MM.1S (cell line): ENCODE measurements around the gene CATSPERB.

Source experiments
- DNase-seq: peaks from one replicate; pipeline ENCODE4 v3.0.0-alpha.2; 2015
- H2AFZ ChIP-seq: fragments of 300-600 bp; sonication (generic); 2 replicates; pipeline ENCODE4 v1.6.0; 2016; ENCODE audit warnings: antibody characterized with exemption, low read length
- H3F3A ChIP-seq: fragments of 300-600 bp; sonication (generic); 2 replicates; pipeline ENCODE4 v1.6.1; 2016; ENCODE audit warnings: mild to moderate bottlenecking, antibody characterized with exemption, low read length, moderate library complexity, mixed read lengths; ENCODE audit not compliant: insufficient read depth
- H3K27ac ChIP-seq: fragments of 300-600 bp; sonication (generic); 2 replicates; pipeline ENCODE4 v1.5.1; 2016; ENCODE audit warnings: mild to moderate bottlenecking, low read length
- H3K27me3 ChIP-seq: fragments of 300-600 bp; sonication (generic); replicated peaks from 2 replicates; pipeline ENCODE4 v1.6.0; 2016; ENCODE audit warnings: low read length; ENCODE audit not compliant: insufficient read depth
- H3K36me3 ChIP-seq: fragments of 300-600 bp; sonication (generic); replicated peaks from 2 replicates; pipeline ENCODE4 v1.6.1; 2016; ENCODE audit warnings: mild to moderate bottlenecking, low read length, mixed read lengths; ENCODE audit not compliant: insufficient read depth
- H3K4me1 ChIP-seq: fragments of 300-600 bp; sonication (generic); 2 replicates; pipeline ENCODE4 v1.6.1; 2016; ENCODE audit warnings: low read length, mixed read lengths
- H3K4me2 ChIP-seq: fragments of 300-600 bp; sonication (generic); 2 replicates; pipeline ENCODE4 v1.6.0; 2016; ENCODE audit warnings: low read depth, low read length
- H3K4me3 ChIP-seq: fragments of 300-600 bp; sonication (generic); 2 replicates; pipeline ENCODE4 v1.5.1; 2016; ENCODE audit warnings: low read length, mixed read lengths
- H3K79me2 ChIP-seq: fragments of 300-600 bp; sonication (generic); 2 replicates; pipeline ENCODE4 v1.6.1; 2016; ENCODE audit warnings: mixed run types, low read length, mixed read lengths
- H3K9ac ChIP-seq: fragments of 300-600 bp; sonication (generic); 2 replicates; pipeline ENCODE4 v1.6.1; 2016; ENCODE audit warnings: low read length, mixed read lengths
- H3K9me2 ChIP-seq: fragments of 300-600 bp; sonication (generic); replicated peaks from 2 replicates; pipeline ENCODE4 v1.6.1; 2016; ENCODE audit warnings: mild to moderate bottlenecking, low read length, mixed read lengths; ENCODE audit not compliant: insufficient read depth
- H3K9me3 ChIP-seq: fragments of 300-600 bp; sonication (generic); replicated peaks from 2 replicates; pipeline ENCODE4 v1.6.1; 2016; ENCODE audit warnings: mild to moderate bottlenecking, low read length, mixed read lengths; ENCODE audit not compliant: insufficient read depth
- H4K20me1 ChIP-seq: fragments of 300-600 bp; sonication (generic); 2 replicates; pipeline ENCODE4 v1.6.1; 2016; ENCODE audit warnings: mild to moderate bottlenecking, low read length, moderate library complexity, mixed read lengths; ENCODE audit not compliant: insufficient read depth
- EZH2 ChIP-seq: fragments of 300-600 bp; sonication (generic); optimal IDR thresholded peaks from 2 replicates; pipeline ENCODE3; 2017; ENCODE audit warnings: low read depth, mild to moderate bottlenecking, antibody characterized with exemption, low read length, mixed read lengths
- EZH2phosphoT487 ChIP-seq: fragments of 300-600 bp; sonication (generic); IDR thresholded peaks from 2 replicates; pipeline ENCODE4 v1.6.1; 2018; ENCODE audit warnings: antibody characterized with exemption, low read length
- TF ChIP-seq, protein P1 (sequence below): fragments of 300-600 bp; sonication (generic); IDR thresholded peaks from 2 replicates; pipeline ENCODE4 v1.5.1; 2016; ENCODE audit warnings: antibody characterized with exemption, low read length, mixed read lengths

Gene CATSPERB

DNA sequence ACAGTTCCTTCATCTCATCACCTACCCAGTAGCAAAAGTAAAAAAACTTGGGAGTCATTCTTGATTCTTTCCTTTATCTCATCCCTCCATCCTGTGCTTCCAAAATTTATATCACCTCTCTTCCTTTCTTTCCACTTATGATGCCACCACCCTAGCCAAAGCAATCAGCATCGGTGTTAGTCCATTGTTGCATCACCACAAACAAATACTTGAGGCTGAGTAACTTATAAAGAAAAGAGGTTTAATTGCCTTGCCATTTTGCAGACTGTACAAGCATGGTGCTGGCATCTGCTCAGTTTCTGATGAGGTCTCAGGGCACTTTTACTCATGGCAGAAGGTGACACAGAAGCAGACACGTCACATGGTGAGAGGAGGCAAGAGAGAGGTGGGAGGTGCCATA lies 19.8 kb upstream of the CATSPERB start:
- Histone ChIP-seq H4K20me1 (no peaks in the 10 kb centered on the region), H3K9ac (no peak overlapping the region), H3K9me2 (no peaks in the 10 kb centered on the region), H3K36me3 (no peaks in the 10 kb centered on the region), H3K4me3 (no peak overlapping the region), H3K4me2 (no peak overlapping the region), H3K4me1 (no peaks in the 10 kb centered on the region), H3K9me3 (no peaks in the 10 kb centered on the region), H3K27ac (no peak overlapping the region), H3K27me3 (no peaks in the 10 kb centered on the region), H3F3A (no peaks in the 10 kb centered on the region), H3K79me2 (no peaks in the 10 kb centered on the region), H2AFZ (no peak overlapping the region)
- DNase-seq, result no peak
- TF ChIP-seq, protein P1, sequence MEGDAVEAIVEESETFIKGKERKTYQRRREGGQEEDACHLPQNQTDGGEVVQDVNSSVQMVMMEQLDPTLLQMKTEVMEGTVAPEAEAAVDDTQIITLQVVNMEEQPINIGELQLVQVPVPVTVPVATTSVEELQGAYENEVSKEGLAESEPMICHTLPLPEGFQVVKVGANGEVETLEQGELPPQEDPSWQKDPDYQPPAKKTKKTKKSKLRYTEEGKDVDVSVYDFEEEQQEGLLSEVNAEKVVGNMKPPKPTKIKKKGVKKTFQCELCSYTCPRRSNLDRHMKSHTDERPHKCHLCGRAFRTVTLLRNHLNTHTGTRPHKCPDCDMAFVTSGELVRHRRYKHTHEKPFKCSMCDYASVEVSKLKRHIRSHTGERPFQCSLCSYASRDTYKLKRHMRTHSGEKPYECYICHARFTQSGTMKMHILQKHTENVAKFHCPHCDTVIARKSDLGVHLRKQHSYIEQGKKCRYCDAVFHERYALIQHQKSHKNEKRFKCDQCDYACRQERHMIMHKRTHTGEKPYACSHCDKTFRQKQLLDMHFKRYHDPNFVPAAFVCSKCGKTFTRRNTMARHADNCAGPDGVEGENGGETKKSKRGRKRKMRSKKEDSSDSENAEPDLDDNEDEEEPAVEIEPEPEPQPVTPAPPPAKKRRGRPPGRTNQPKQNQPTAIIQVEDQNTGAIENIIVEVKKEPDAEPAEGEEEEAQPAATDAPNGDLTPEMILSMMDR, result no peak
- TF ChIP-seq EZH2phosphoT487 (no peak), EZH2 (no peak)

- Histone ChIP-seq H4K20me1 (no peaks in the 10 kb centered on the region), H3K36me3 (no peaks in the 10 kb centered on the region), H3K9ac (no peak overlapping the region), H3K9me2 (no peaks in the 10 kb centered on the region), H3K4me2 (no peak overlapping the region), H3K4me1 (no peaks in the 10 kb centered on the region), H3K27me3 (no peaks in the 10 kb centered on the region), H2AFZ (no peak overlapping the region), H3K4me3 (no peak overlapping the region), H3K27ac (no peak overlapping the region), H3K9me3 (no peaks in the 10 kb centered on the region), H3F3A (no peaks in the 10 kb centered on the region), H3K79me2 (no peaks in the 10 kb centered on the region)
- DNase-seq, result no peak
- TF ChIP-seq, protein P1, result no peak
- TF ChIP-seq EZH2 (no peak), EZH2phosphoT487 (no peak)
These were observed 18.8 kb upstream of the CATSPERB start for GRCh38 chr14:91750634-91751198.

DNA sequence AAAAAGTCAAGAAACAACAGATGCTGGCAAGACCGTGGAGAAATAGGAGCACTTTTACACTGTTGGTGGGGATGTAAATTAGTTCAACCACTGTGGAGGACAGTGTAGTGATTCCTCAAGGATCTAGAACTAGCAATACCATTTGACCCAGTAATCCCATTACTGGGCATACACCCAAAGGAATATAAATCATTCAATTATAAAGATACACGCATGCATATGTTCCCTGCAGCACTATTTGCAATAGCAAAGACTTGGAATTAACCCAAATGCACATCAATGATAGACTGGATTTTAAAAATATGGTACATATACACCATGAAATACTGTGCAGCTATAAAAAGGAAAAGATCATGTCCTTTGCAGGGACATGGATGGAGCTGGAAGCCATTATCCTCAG lies 18.0 kb upstream of the CATSPERB start:
- H3K9me2 ChIP-seq, result no peaks in the 10 kb centered on the region
- no peak overlapping the region for H3K27ac ChIP-seq
- H3K27me3 ChIP-seq, result no peaks in the 10 kb centered on the region
- no peak overlapping the region for H3K4me3 ChIP-seq
- H3F3A ChIP-seq, result no peaks in the 10 kb centered on the region
- no peak for TF ChIP-seq EZH2
- no peak for TF ChIP-seq EZH2phosphoT487
- TF ChIP-seq, protein P1, result no peak
- H3K9me3 ChIP-seq, result no peaks in the 10 kb centered on the region
- H3K79me2 ChIP-seq, result no peaks in the 10 kb centered on the region
- H3K9ac ChIP-seq, result no peak overlapping the region
- no peak overlapping the region for H2AFZ ChIP-seq
- no peak for DNase-seq
- H3K4me2 ChIP-seq, result no peak overlapping the region
- no peaks in the 10 kb centered on the region for H4K20me1 ChIP-seq
- H3K4me1 ChIP-seq, result no peaks in the 10 kb centered on the region
- no peaks in the 10 kb centered on the region for H3K36me3 ChIP-seq
